DMS153 (cell line): Measurements from ENCODE around the gene ULK4.
"Not testable (repeated sequence)": the region's sequence is repeated elsewhere in the genome, so short reads cannot be mapped to it uniquely, and the experiment has no call there.

Experiments
- DNase-seq: peaks from one replicate; lab custom pipeline; 2025; lab: John Stamatoyannopoulos, UW

ULK4 gene

GRCh38 chr3:41502481-41502880, 459.4 kb downstream of the ULK4 start:
- no peak for DNase-seq

DNA sequence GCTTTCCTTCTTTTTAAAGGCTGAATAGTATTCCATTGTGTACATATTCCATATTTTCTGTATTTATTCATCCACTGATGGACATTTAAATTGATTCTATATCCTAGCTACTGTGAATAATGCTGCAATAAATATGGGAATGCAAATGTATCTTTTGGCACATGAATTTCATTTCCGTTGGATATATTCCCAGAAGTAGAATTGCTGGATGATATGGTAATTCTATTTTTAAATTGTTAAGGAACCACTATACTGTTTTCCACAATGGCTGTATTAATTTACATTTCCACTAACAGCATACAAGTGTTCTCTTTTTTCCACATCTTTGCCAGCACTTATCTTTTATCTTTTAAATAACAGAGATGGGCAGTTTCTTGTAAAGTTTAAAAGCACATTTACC, 459.9 kb downstream of the ULK4 start:
- no peak for DNase-seq

DNA sequence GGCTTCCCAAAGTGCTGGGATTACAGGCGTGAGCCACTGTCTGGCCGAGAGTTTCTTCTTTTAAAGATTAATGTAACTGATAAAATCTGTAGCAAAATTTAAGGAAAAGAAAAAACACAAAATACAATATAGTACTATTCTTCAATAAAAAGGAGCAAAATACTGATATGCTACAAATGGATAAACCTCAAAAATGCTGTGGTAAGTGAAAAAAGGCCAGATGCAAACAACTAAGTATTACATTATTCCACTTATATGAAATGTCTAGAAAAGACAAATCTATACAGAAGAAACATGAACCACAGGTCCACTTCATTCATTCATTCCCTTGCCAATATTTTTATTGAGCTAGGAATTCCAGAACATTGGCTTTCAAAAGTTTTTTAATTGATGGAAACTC, 463.1 kb downstream of the ULK4 start:
- DNase-seq: no peak

DNA sequence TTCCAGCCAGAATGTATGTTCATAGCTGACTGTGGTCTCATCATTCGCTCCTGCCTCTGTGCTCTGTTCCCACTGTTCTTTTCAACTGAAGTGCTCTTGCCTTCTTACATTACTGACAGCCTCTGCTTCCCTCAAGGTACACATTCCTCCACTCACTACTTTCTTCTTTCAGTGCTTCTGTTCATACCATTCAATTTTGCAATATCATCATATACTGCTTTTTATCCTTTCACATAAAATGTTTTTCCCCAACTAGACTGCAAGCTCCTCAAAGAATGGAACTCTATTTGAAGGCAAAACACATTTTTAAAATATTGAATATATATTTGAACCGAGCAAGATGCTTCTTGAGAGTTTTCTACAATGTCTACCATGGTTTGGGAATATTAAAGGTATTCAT, 471.5 kb downstream of the ULK4 start:
- DNase-seq: no peak

DNA sequence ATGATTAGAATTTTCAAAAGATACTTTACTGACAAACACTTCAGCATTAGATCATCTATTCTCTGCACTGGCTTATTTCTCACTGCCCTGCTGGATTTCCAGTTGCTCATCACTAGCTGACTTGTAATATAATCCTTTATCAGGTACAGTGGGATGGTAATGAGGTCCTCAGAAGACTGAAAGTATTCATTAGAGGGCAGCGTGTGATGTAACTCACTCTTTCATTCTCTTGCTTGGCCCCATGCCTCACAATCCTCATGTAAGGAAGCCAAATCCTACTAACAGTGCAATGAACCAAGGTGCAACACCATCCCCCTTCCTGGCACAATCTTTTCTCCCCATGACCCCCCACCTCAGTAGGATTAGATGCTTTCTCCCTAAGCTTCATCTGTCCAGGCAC, 472.7 kb downstream of the ULK4 start:
- no peak for DNase-seq

- no peak for DNase-seq
Measured at GRCh38 chr3:41488501-41488900, 473.4 kb downstream of the ULK4 start.

DNA sequence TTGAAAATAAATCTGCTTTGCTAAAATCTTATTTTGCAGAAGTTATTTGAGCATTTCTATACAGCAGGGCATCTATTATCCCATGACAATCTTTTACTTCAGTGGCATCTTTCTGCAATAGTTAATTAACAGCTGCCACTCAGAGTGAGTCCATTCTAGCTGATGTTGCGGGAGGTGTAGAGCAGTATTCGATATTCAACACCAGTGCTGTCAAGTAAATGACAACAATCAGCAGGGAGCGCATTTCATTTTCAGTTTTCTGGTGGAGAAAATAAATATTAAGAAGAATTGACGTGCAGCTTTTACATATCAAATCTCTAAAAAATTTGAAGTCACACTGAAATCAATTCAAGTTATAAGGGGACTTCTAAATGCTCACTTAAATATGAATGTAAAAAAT, 476.4 kb downstream of the ULK4 start:
- no peak for DNase-seq

DNA sequence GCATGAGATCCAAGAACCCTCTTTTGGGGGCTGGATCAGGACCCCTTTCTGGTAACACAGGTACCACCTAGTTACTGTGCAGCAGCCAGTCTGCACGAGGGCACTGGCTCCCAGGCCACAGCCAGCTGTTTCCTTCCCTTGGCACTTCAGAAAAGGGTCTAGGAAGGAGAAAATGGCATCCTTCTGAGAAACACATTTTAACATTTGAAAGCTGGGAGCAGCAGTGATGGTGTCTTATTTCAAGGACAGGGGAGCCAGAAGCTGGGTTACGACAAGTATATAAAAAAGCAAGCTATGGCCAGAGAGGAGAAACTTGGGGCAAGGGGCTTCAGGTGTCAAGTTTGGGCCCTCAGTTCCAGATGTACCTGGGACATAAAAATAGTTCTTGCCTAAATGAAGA, 479.8 kb downstream of the ULK4 start:
- DNase-seq: no peak

- DNase-seq: no peak
Measured at GRCh38 chr3:41478278-41478677, 483.6 kb downstream of the ULK4 start.

GRCh38 chr3:41477399-41478014, 484.4 kb downstream of the ULK4 start:
- no peak for DNase-seq

DNA sequence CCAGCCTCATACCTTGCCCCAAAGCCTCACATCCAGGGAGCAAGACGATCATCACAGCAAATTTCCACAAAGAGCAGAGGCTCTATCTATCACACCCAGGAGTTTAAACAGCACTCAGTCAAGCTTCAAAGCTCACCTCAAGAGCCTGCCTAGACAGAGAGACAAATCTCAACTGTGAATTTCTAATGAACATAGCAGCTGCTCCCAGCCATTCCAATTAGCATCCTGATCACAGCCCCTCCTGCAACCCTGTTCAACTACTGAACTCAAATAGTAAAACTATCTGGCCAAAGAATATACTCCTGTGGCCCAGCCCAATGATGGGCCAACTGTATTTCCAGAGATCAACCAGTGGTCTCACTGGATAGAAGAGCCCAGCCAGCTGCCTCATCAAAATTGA, 492.8 kb downstream of the ULK4 start:
- DNase-seq: no peak

- DNase-seq: no peak
Measured at GRCh38 chr3:41467481-41467880, 494.4 kb downstream of the ULK4 start.

- no peak for DNase-seq
Measured at GRCh38 chr3:41464858-41465257, 497.0 kb downstream of the ULK4 start.

DNA sequence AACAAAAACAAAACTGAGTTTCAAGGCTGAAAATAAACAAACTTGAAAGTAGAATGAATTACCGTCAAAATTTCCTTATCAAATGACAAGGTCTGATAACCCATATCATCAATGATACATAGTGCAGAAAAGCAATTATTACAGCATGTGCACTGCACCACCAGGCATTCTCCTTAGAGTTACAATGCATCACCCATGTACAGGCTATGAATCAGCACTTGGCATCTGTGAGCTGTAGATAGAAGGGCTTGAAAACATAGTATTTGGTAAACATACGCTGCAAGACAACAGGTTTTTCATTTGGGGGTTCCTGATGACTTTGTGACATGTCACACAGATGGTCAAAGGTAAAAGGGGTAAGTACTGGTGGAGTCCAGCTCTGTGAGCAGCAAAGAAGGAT, 497.5 kb downstream of the ULK4 start:
- no peak for DNase-seq

DNA sequence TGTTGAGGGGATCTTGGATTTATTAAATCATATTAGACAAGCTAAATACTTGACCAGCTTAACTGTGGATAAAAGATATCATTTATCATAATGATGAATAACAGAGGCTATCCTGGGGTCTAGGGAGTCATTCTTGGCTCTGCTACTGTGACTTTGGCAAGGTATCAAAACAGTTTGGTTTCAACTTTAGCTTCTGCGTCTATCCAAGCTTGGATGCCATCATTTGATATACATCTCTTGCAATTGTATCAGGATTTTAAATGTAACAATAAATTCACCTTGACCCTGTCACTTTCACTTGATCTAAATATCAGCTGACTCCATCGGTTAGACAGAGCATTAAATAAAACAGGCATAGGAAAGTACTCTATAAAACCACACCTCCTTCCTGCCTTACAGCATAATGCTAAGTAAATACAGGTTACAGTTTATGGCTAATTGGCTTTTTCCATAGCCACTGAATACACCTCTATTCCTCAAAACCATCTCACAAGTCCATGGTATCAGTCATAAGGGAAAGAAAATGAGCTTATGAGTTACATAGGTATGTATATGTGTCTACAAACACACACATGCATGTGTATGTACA, 499.7 kb downstream of the ULK4 start:
- no peak for DNase-seq

GRCh38 chr3:41460736-41461135, 501.2 kb downstream of the ULK4 start:
- DNase-seq: no peak

- no peak for DNase-seq
Measured at GRCh38 chr3:41457176-41457575, 504.7 kb downstream of the ULK4 start.

GRCh38 chr3:41456162-41456561, 505.7 kb downstream of the ULK4 start:
- DNase-seq: no peak

- not testable (repeated sequence) for DNase-seq
Measured at GRCh38 chr3:41453618-41454017, 508.3 kb downstream of the ULK4 start.

DNA sequence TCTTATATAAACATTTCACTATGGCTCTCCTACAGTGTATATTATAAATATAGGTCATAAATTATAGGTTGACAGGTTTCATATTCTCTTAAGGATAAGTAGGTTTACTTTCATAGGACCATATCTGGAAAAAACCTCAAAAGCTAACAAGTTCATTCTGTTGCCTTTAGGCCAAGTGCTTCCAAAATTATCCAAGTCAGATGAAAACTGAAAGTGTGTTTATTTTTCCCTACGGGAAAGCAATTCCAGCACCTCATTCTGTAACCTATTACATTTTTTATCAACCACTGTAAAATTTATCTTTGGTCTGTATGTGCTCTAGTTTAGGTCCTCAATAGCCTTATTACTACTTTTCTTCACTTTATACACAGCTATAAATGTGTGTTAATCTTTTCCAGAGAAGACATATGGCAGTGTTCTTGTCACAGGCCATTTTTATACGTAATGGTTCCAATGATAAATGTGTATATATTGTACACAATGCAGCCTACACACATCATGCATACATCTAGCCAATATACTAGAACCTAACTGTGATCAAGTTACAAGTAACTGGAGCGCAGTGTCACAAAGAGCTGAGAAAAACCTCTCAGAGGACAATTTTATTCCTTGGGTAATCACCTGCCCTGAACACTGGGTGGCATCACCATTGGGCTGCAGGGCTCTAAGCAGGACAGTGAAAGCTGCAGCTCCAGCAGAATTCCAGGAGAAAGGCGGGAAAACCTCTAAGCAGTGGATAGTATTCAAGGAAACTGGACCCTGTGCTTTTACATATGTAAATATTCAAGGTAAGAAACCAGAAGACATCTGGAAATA, 511.3 kb downstream of the ULK4 start:
- DNase-seq: no peak

GRCh38 chr3:41448396-41448795, 513.5 kb downstream of the ULK4 start:
- no peak for DNase-seq

- no peak for DNase-seq
Measured at GRCh38 chr3:41447701-41448100, 514.2 kb downstream of the ULK4 start.

GRCh38 chr3:41446316-41446715, 515.6 kb downstream of the ULK4 start:
- not testable (repeated sequence) for DNase-seq
